Stimulated activated CD8-positive, alpha-beta memory T cell treated with anti-CD3 and anti-CD28 coated beads, Interleukin-4, amount 100 ng/mL, for 1 hour (primary cell): ENCODE data around the gene ADIPOR1.

Source experiments
- DNase-seq, 2 donors: peaks; one replicate each; pipeline ENCODE4 v3.0.0-alpha.2; 2020; ENCODE audit warnings: low read depth in 2 of 2, low spot score in 1 of 2

ADIPOR1 gene

GRCh38 chr1:202972046-202972445 is 13.9 kb upstream of the ADIPOR1 start:
- DNase-seq: no peak

GRCh38 chr1:202968895-202969295 is 10.8 kb upstream of the ADIPOR1 start:
- DNase-seq: no peak

- no peak for DNase-seq
Measured at GRCh38 chr1:202968351-202968750, 10.2 kb upstream of the ADIPOR1 start.

GRCh38 chr1:202967684-202968281 is 9.7 kb upstream of the ADIPOR1 start:
- DNase-seq: no peak

GRCh38 chr1:202966006-202966898 is 8.1 kb upstream of the ADIPOR1 start:
- DNase-seq: no peak

- no peak for DNase-seq
Measured at GRCh38 chr1:202965422-202965821, 7.3 kb upstream of the ADIPOR1 start.

GRCh38 chr1:202964791-202965410 is 6.8 kb upstream of the ADIPOR1 start:
- no peak for DNase-seq

GRCh38 chr1:202961220-202961880 is 3.2 kb upstream of the ADIPOR1 start:
- no peak for DNase-seq

- DNase-seq: no peak
Measured at GRCh38 chr1:202959276-202959620, 1.1 kb upstream of the ADIPOR1 start.

- no peak for DNase-seq
Measured at GRCh38 chr1:202958544-202959275, 598 bp upstream of the ADIPOR1 start.

- DNase-seq: no peak
Measured at GRCh38 chr1:202956969-202957368, 1.1 kb downstream of the ADIPOR1 start.

- no peak for DNase-seq
Measured at GRCh38 chr1:202954057-202954745, 3.9 kb downstream of the ADIPOR1 start.

- no peak for DNase-seq
Measured at GRCh38 chr1:202953392-202953791, 4.7 kb downstream of the ADIPOR1 start.

GRCh38 chr1:202952818-202953217 is 5.3 kb downstream of the ADIPOR1 start:
- no peak for DNase-seq

GRCh38 chr1:202952099-202952498 is 6.0 kb downstream of the ADIPOR1 start:
- no peak for DNase-seq

- DNase-seq: no peak
Measured at GRCh38 chr1:202951437-202951836, 6.7 kb downstream of the ADIPOR1 start.

GRCh38 chr1:202945483-202945882 is 12.6 kb downstream of the ADIPOR1 start:
- DNase-seq: no peak

GRCh38 chr1:202944438-202944921 is 13.6 kb downstream of the ADIPOR1 start:
- no peak for DNase-seq

GRCh38 chr1:202942426-202942825 is 15.7 kb downstream of the ADIPOR1 start:
- no peak for DNase-seq

GRCh38 chr1:202941372-202941771 is 16.7 kb downstream of the ADIPOR1 start:
- no peak for DNase-seq
